Gastrocnemius medialis (tissue), 4 donors: Measurements from ENCODE around the gene MED27. TPM values are rescaled to one million over a fixed set of nuclear protein-coding genes. Genes with fewer than 3 reads are reported as not detected.

Experiments
- ATAC-seq, 2 donors: fragments of 150-250 bp; one replicate each; pipeline ENCODE4 v1.9.1; 2016
- DNase-seq, 2 donors: peaks; one replicate each; pipeline ENCODE4 v3.0.0-alpha.2; 2019
- H3K27ac ChIP-seq, 4 donors: fragments of 200-600 bp; sonication (generic); 1 replicate in 1 of 4; 2 replicates in 3 of 4; pipeline ENCODE4 v1.5.1; 2016 to 2018; ENCODE audit warnings: mild to moderate bottlenecking in 2 of 4, moderate library complexity in 1 of 4
- H3K27me3 ChIP-seq, 3 donors: fragments of 200-600 bp; sonication (generic) in 2 of 3; 1 replicate in 1 of 3; 2 replicates in 2 of 3; pipeline versions ENCODE4 v1.5.1 to v1.6.0; 2016 to 2019; ENCODE audit warnings: mild to moderate bottlenecking in 1 of 3, moderate library complexity in 1 of 3
- H3K36me3 ChIP-seq, 2 donors: fragments of 200-600 bp; sonication (generic) in 1 of 2; one replicate each; pipeline ENCODE4 v1.5.1; 2017 to 2018
- H3K4me1 ChIP-seq, 2 donors: fragments of 200-600 bp; sonication (generic) in 1 of 2; one replicate each; pipeline ENCODE4 v1.5.1; 2016 to 2017; ENCODE audit warnings: mild to moderate bottlenecking in 2 of 2
- H3K4me3 ChIP-seq, 4 donors: fragments of 200-600 bp; sonication (generic) in 3 of 4; 1 replicate in 1 of 4; 2 replicates in 3 of 4; pipeline ENCODE4 v1.5.1; 2016 to 2019; ENCODE audit warnings: mild to moderate bottlenecking in 2 of 4
- H3K9me3 ChIP-seq, 3 donors: fragments of 200-600 bp; sonication (generic) in 2 of 3; 1 replicate in 1 of 3; 2 replicates in 2 of 3; pipeline ENCODE4 v1.5.1; 2016 to 2019
- POLR2A ChIP-seq, 2 donors: fragments of 450-650 bp; IDR thresholded peaks; one replicate each; pipeline ENCODE4 v1.6.1; 2017; ENCODE audit warnings: antibody characterized with exemption in 2 of 2, mild to moderate bottlenecking in 2 of 2, moderate library complexity in 2 of 2
- in situ Hi-C, 4 donors: fragments of 200-750 bp; cut with MboI; loops; one replicate each; pipeline versions ENCODE4 v1.15.0 to v1.8.0; 2017; ENCODE audit warnings: low sequenced_read_pairs in 4 of 4
- intact Hi-C: fragments of 100-400 bp; cut with DNase I; formaldehyde crosslinking; loops from one replicate; pipeline ENCODE4 v1.15.1; 2023; ENCODE audit warnings: low total_unique reads
- total RNA-seq, 4 donors: library from RNA; depleted of rRNA; stranded (reverse); fragments of >200 nt; gene quantifications; one replicate each; pipeline versions ENCODE4 v1.1.0 to v1.2.3, GENCODE V29; 2016
- TF ChIP-seq, protein P1 (sequence below), 5 experiments: fragments of 450-650 bp in 3 of 5; fragments of 200-600 bp in 2 of 5; sonication (generic) in 2 of 5; IDR thresholded peaks in 4 of 5; conservative IDR thresholded peaks in 1 of 5; 1 replicate in 4 of 5; 2 replicates in 1 of 5; pipeline ENCODE4 v1.5.1; 2016 to 2019; ENCODE audit warnings: antibody characterized with exemption in 5 of 5, mild to moderate bottlenecking in 3 of 5, moderate library complexity in 3 of 5

Gene MED27
- total RNA-seq, 4 donors from 2014 or later = 11.6 to 20.3 (median 13.9) TPM

DNA sequence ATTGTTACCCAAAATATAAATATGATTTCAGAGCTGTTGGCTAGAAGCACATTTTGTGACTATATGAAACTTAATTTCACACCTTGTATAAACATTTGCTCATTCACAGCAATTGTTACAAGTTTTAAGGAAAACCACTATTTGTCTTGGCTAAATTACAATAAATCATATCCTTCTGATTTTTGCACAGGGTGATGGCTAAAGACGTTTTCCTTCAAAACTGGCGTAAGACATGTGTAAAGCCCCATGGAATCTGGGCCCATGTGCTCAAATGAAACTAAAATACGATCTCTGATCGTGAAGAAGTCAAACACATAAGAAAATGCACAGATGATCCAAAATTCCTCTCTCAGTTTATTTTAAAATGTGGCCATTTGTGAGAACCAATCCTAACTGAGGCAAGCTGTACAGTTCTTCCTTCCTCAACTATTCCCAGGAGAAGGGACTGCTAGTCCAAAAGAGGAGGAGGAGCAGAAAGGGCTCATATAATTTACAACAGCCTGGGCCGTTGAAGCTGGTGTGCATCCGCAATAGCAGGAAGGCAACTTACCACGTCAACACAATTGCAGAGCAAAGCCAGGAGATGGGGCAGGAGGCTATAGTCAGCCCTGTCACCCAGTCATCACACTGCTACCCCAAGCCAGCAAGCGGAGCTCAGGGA is 98.4 kb downstream of the MED27 start:
- H3K4me1 ChIP-seq = peaks cover 24 to 27% of the 10 kb centered on the region in 2 donors
- no peaks in the 10 kb centered on the region for H3K27me3 ChIP-seq
- H3K9me3 ChIP-seq = no peaks in the 10 kb centered on the region
- DNase-seq (no peak), ATAC-seq (no peak)
- no peak overlapping the region for H3K4me3 ChIP-seq
- intact Hi-C loops = no loop called here
- TF ChIP-seq, protein P1, sequence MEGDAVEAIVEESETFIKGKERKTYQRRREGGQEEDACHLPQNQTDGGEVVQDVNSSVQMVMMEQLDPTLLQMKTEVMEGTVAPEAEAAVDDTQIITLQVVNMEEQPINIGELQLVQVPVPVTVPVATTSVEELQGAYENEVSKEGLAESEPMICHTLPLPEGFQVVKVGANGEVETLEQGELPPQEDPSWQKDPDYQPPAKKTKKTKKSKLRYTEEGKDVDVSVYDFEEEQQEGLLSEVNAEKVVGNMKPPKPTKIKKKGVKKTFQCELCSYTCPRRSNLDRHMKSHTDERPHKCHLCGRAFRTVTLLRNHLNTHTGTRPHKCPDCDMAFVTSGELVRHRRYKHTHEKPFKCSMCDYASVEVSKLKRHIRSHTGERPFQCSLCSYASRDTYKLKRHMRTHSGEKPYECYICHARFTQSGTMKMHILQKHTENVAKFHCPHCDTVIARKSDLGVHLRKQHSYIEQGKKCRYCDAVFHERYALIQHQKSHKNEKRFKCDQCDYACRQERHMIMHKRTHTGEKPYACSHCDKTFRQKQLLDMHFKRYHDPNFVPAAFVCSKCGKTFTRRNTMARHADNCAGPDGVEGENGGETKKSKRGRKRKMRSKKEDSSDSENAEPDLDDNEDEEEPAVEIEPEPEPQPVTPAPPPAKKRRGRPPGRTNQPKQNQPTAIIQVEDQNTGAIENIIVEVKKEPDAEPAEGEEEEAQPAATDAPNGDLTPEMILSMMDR (IDR thresholded peaks at IDR 0.05 in 4 of 5, conservative IDR thresholded peaks at IDR 0.05 in 1 of 5) = no peak
- TF ChIP-seq POLR2A (IDR thresholded peaks at IDR 0.05) = no peak
- no peaks in the 10 kb centered on the region for H3K36me3 ChIP-seq
- no peak overlapping the region for H3K27ac ChIP-seq
- in situ Hi-C loops = no loop called here

DNA sequence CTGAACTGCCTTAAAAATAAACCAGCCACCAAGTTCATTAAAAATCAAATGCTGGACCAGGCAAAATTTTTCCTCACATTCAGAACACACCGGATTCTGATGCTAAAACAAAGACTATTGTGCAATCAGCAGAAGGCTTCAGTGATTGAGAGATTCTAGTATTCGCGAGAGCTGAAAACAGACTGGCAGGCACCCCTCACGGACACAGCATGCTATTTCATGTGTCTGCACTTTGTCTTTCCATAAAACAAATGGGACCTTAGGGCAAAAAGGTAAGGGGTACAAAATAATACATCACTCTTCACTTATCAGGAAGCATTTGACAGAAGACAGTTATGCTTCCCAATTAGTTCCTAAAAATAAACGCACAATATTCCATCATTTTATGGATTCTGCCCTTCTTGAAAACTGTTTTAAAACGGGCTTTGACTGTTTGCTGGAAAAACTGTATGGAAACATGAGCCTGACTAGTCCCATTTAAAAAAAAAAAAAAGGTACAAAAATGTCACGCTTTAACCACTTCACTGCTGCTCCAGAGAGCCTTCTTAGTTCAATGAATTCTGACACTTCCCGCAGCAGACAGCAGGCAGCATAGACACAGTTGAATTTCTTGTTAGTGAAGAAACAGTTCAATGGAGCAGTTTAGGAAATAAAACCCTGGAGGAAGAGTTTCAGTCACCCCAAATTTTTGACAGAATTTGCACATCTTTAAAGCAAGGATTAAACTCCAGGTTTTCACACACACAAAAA is 99.2 kb downstream of the MED27 start:
- intact Hi-C loops = no loop called here
- Histone ChIP-seq H3K27ac (no peak overlapping the region), H3K4me1 (peaks cover 32 to 33% of the 10 kb centered on the region in 2 donors), H3K9me3 (no peaks in the 10 kb centered on the region), H3K36me3 (no peaks in the 10 kb centered on the region), H3K4me3 (no peak overlapping the region), H3K27me3 (no peaks in the 10 kb centered on the region)
- ATAC-seq (no peak), DNase-seq (no peak)
- in situ Hi-C loops = no loop called here
- TF ChIP-seq POLR2A (IDR thresholded peaks at IDR 0.05) = no peak
- TF ChIP-seq, protein P1 (IDR thresholded peaks at IDR 0.05 in 4 of 5, conservative IDR thresholded peaks at IDR 0.05 in 1 of 5) = no peak

DNA sequence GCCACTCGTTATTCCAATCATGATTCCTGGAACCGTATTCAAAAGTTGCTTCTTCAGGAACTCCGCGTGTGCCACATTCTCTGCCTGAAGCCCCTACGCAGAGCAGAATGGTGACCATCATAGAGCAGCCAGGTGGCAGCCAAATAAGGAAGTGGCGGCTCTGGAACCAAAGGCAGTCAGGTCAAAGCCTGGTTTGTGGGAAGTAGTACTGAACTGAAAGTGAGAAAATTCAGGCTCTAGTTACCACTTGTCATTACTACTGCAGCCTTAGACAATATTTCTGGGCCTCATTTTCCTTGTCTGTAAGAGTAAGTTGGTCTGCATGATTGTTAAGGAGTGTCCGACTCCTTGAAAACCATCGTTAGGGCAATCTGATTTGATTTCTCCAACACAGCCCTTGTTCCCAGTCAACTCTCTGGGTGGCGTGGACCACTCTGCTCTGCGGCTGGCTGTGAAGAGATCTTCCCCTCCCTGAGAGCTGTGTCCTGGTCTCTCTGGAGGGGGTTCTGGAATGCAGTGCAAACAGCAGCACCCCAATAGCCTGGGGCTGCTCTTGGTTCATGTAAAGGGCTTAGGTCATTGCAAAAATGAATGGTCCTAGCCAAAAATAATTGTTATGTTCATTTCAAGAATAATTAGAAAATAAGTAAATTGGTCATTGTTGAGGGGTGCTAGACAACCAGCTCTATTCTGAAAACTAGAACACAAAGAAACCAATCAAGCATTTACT is 102.4 kb downstream of the MED27 start:
- in situ Hi-C loops = no loop called here
- no peak for TF ChIP-seq POLR2A (IDR thresholded peaks at IDR 0.05)
- TF ChIP-seq, protein P1 (IDR thresholded peaks at IDR 0.05 in 4 of 5, conservative IDR thresholded peaks at IDR 0.05 in 1 of 5) = no peak

DNA sequence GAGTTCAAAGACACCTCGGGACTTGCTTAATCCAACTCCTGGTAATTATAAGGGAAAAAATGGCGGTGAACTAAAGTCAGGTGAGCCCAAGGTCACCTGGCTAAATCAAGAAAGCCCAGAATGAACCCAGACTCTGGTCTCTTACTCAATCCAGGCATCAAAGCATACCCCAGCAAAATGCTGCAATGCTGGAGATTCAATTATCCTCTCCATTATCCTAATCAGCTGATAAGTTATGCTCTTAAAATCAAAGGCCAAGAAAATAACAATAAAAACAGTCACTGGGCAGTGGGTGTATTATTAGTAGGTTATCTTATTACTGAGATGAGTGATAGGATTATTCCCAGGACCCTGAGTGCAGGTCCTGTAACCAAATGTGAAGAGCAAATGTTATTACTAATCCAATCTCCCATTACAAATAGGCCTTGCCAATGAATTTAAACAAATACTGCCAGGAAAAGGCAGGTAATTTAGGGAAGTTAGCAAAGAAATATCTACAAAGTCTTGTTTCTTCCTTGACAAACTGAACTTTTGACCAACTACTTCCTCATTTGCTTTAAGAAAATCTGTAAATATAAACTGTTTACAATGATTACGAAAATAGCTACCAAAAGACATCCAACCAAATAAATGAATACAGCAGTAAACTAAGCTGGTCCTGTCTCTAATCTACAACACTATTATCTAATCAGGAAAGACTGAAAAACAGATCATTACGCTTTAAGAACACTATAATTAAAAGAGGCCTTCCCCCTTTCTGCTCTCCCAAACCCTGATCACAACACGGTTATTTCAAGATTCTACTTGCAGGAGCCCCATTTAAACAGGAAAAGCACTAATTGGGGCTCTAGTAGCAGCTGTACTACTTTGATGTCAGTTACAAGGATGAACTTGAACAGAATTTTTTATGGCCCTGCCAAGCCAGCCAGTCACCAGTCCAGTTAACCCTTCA is 103.2 kb downstream of the MED27 start:
- Histone ChIP-seq H3K4me3 (no peak overlapping the region), H3K4me1 (peaks cover 32 to 45% of the 10 kb centered on the region in 2 donors), H3K36me3 (no peaks in the 10 kb centered on the region), H3K9me3 (no peaks in the 10 kb centered on the region), H3K27me3 (no peaks in the 10 kb centered on the region), H3K27ac (no peak overlapping the region)
- ATAC-seq (no peak), DNase-seq (no peak)
- in situ Hi-C loops = no loop called here
- intact Hi-C loops = no loop called here
- no peak for TF ChIP-seq POLR2A (IDR thresholded peaks at IDR 0.05)
- TF ChIP-seq, protein P1 (IDR thresholded peaks at IDR 0.05 in 4 of 5, conservative IDR thresholded peaks at IDR 0.05 in 1 of 5) = no peak

More for the DNA sequence above, 102.4 kb downstream of the MED27 start:
- no peaks in the 10 kb centered on the region for H3K36me3 ChIP-seq
- ATAC-seq (no peak), DNase-seq (no peak)
- intact Hi-C loops = no loop called here
- peaks cover 35 to 46% of the 10 kb centered on the region in 2 donors for H3K4me1 ChIP-seq
- no peaks in the 10 kb centered on the region for H3K9me3 ChIP-seq
- H3K27ac ChIP-seq = no peak overlapping the region
- no peaks in the 10 kb centered on the region for H3K27me3 ChIP-seq
- no peak overlapping the region for H3K4me3 ChIP-seq
